ENCODE measurements around the gene MZT2A.
"Not testable (repeated sequence)": the region's sequence is repeated elsewhere in the genome, so short reads cannot be mapped to it uniquely, and the experiment has no call there.

MZT2A gene, protein sequence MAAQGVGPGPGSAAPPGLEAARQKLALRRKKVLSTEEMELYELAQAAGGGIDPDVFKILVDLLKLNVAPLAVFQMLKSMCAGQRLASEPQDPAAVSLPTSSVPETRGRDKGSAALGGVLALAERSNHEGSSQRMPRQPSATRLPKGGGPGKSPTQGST

DNA sequence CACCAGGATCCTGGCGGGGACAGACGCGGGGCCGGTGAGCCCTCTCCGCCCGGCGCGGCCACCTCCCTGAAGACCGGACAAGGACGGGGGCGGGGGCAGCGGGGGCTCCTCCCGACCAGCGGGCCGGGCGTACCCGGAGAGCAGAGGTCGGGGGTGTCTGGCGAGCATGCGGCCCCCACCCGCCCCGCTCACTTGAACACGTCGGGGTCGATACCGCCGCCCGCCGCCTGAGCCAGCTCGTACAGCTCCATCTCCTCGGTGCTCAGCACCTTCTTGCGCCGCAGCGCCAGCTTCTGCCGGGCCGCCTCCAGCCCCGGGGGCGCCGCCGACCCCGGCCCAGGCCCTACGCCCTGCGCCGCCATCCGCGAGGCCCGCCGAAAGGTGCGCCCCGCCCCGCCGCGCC lies at the start of gene MZT2A:
Gene MZT2A, minus strand, starts transcription at position 383 of the 403 bp plus-strand sequence. Its CDS starts 21 bp downstream, at position 362.
- not testable (repeated sequence) for DNase-seq (ENCODE audit: low spot score)

- DNase-seq (ENCODE audit: low spot score): not testable (repeated sequence)
Measured at GRCh38 chr2:131538856-131539255, 46.7 kb upstream of the MZT2A start.

DNA sequence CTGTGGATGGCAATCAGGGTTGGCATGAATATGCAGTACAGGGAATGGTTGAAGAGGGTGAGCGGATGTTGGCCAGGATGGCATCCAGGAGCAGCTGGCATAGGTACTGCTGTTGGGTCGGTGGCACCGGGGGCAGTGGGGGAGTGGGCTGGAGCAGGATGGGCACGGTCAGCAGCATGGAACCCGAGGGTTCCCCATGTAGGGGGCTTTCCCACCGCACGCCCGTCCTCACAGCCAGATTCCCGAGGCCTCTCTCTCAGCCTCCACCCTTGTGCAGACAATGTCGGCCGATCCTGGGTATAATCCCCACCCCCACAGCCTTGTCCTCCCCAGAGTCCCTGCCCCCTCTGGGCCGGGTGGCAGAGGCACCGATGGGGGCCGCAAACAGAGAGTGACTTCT lies 44.6 kb upstream of the MZT2A start:
- DNase-seq (ENCODE audit: low spot score): not testable (repeated sequence)

DNA sequence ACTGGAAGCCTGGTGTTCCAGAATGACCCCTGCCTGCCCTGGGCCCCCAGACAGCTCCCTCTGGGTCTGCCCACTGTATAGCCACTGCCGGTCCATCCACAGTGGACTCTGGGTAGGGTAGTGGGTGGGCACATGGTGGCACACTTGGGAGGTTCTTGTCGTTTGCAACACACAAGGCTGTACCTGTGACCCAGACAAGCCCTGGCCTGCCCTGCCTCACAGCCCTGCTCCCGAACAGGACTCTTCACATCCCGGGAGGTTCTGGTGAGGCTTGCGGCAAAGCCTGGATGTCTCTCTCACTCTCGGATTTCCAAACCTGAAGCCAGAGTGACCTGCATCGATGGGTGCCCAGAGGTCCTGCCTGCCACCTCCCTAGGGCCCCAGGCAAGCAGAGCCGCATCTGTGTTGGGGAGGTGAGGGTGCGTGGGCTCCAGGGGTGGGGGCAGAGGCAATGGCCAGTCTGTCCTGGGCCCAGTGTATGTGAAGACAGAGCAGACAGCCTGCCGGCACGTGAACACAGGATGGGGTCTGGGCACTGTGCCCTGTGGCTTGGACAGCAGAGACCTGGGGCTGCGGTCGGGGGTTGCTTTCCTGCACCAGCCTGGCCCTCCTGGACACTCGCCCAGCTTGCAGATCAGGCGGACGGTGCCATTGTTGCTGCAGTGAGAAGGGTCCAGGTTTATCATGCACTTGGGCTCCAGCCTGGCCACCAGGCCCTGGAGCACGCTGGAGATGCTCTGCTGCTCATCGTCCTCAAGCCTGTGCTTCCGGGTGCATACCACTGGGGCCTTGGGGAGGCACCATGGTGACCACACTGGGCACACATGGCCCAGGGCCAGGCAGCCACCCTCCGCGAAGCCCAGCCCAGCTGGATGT lies 44.0 kb upstream of the MZT2A start:
- not testable (repeated sequence) for DNase-seq (ENCODE audit: low spot score)

- no peak for DNase-seq (ENCODE audit: low spot score)
Measured at GRCh38 chr2:131535526-131535925, 43.3 kb upstream of the MZT2A start.

DNA sequence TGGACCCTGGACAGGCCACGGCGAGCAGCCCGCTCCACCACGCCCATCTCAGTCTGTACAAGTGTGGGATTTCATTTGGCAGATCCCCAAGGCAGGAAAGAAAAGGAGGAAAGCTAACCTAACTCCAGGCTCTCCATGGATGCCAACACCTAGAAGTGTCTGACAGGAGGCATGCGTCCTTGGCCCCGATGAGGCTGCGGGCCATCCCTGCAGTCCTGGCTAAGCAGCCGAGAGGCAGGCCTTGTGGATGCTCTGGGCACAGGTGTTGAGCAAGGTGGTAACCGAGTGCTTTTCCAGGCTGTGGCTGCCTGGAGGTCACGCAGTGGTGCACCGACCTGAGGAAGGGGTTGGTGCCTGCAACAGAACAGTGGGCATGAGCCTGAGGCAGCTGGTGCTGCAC lies 42.8 kb upstream of the MZT2A start:
- DNase-seq (ENCODE audit: low spot score): not testable (repeated sequence)

DNA sequence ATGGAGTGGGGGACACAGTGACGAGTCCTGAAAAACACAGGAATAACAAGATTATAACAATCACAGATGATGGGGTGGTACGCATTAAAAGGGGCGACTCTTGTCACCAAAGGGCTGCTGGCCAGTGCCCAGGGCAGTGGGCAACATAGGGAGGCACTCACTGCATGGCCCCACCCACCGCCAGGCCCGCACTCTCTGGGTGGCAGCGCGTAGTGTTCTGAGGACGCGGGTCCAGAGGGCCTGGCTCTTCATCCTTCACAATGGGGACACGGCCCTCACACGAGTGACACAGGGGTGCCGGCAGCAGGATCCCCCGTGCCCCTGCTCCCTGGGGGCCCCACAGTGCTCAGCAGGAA lies 42.1 kb upstream of the MZT2A start:
- DNase-seq (ENCODE audit: low spot score): not testable (repeated sequence)

DNA sequence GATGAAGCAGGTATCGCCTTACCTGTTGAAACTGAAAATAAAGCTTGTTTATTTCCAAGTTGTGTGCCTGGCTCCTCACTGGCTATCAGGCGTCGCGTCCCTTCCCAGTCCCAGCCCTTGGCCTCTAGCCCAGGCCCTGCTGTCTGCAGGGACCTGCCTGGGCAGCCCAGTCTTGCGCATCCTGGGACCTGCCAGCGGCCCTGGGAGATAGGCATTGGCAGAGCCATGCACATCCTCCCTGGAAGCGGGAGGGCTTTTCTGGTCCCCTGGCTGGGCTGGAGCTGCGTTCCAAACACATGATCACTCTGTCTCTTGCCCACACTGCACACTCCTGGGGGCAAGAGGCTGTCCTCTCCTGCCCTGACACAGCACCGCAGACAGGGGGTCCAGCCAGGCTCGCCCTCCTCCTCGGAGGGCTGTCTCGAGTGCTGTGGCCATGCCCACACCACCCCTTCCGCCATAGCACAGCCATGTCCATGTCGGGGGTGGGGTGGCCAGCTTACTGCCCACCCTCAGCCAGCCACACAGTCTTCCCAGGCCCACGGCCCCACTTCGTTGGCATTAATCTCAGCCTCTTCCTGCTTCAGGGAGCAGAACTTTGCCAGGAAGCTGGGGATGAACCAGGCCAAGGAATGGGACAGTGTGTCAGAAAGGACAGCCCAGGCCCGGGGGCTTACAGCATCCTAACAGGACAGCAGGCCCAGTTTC lies 41.6 kb upstream of the MZT2A start:
- not testable (repeated sequence) for DNase-seq (ENCODE audit: low spot score)

DNA sequence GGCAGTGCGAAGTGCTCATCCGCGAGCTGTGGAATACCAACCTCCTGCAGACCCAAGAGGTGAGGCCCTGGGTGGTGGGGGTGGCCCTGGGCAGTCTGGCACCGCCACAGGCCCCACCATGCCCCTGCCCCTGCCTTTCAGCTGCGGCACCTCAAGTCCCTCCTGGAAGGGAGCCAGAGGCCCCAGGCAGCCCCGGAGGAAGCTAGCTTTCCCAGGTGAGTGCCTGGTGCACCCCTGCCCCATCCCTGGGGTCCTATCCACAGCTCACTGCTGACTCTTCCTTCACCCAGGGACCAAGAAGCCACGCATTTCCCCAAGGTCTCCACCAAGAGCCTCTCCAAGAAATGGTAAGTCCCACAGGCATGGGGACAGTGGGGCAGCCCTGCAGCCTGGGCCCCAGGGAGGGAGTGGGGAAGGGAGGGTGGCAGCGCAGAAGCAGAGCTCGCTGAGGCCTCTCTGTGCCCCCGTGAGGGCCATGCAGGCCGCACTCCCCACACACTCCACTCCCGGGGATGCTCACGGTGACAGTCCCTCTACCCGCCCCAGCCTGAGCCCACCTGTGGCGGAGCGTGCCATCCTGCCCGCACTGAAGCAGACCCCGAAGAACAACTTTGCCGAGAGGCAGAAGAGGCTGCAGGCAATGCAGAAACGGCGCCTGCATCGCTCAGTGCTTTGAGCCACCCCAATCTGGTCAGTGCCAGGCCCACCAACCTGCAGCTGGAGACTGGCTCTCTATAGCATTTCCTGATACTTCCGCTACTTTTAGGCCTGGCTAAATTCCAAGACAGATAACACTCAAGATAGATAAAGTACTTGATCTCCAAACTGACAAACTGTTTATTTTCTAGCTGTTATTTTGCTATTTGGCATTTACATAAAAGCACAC lies 40.8 kb upstream of the MZT2A start:
- DNase-seq (ENCODE audit: low spot score): not testable (repeated sequence)

DNA sequence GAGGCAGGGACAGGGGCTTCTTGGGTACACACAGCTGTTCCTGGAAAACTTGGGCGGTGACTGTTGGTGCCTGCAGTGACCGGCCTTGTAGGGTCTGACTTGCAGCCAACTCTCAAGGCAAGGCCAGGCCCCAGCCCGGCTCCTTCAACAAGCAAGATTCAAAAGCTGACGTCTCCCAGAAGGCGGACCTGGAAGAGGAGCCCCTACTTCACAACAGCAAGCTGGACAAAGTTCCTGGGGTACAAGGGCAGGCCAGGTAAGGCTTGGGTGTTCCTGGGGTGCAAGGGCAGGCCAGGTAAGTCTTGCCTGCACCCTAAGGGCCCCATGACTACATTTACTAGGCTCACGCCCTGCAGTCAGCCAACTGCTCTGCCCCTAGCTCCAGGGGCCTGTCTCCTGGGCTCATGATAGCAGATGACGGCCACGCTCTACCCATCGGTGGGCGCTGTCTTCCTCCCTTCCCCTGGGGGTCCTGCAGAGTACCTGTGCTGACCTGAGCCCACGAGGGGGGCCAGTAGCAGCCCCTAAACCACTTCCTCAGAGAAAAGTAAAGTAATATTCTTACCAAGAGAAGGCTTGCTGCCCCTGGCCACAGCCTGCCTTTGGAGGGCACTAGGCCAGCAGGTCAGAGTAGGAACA lies 39.5 kb upstream of the MZT2A start:
- not testable (repeated sequence) for DNase-seq (ENCODE audit: low spot score)

GRCh38 chr2:131530626-131531344 lies 38.6 kb upstream of the MZT2A start:
- DNase-seq (ENCODE audit: low spot score): not testable (repeated sequence)

DNA sequence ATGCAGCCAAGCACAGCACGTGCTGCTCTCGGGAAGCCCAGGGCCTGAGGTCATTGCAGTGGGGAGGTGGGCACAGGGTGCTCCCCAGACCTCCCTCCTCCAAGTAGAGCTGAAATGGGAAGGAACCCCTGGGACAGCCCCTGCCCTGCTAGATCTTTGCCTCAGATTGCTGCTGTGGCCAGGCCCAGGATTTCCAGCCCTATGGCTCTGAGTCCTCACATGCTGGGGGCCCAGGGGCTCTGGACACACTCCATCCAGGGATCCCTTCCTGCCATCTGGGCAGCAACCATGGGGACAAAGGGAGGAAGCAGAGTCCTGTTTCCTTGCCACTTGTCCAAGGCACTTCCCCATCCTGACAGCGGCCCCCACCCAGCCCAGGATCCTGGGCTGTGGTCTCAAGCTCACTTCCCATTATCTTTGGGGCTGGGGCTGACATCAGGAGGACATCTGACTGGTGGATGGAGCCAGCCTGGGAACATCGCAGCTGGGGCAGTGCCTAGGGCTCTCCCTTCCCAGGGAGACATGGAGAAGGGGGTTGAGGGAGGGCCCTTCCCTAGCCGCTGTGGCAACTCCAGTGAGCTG lies 37.8 kb upstream of the MZT2A start:
- DNase-seq (ENCODE audit: low spot score): not testable (repeated sequence)

- not testable (repeated sequence) for DNase-seq (ENCODE audit: low spot score)
Measured at GRCh38 chr2:131528981-131529863, 37.0 kb upstream of the MZT2A start.

DNA sequence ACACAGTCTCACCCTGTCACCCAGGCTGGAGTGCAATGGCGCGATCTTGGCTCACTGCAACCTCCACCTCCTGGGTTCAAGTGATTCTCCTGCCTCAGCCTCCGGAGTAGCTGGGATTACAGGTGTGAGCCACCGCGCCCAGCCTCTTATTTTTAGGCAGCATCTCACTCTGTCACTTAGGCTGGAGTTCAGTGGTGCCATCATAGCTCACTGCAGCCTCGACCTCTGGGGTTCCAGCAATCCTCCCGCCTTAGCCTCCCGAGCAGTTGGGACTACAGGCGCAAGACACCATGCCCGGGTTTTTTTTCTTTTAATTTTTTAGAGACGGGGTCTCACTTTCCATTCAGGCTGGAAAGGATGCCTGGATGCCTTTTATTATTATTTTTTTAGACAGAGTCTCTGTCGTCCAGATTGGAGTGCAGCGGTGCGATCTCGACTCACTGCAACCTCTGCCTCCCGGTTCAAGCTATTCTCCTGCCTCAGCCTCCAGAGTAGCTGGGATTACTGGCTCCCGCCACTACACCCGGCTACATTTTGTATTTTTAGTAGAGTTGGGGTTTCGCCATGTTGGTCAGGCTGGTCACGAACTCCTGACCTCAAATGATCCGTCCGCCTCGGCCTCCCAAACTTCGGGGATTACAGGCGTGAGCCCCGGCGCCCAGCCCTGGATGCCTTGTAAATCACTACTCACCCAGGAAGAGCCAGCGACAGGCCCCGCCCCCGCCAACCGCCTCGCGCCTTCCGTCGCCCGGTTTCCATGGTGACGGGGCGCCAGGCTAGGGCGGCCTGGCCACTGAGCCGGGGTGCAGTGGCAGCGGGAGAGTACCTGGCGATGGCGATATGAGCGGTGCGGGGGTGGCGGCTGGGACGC lies 35.2 kb upstream of the MZT2A start, which contains the start of gene CCDC74A:
Gene CCDC74A, plus strand, starts transcription at position 758 of the 871 bp plus-strand sequence. Its CDS starts 83 bp downstream, at position 841.
- peak; percentile 83 for DNase-seq (ENCODE audit: low spot score)

- DNase-seq (ENCODE audit: low spot score): not testable (repeated sequence)
Measured at GRCh38 chr2:131525256-131525655, 33.1 kb upstream of the MZT2A start.

- no peak for DNase-seq (ENCODE audit: low spot score)
Measured at GRCh38 chr2:131521961-131522781, 30.0 kb upstream of the MZT2A start.

- not testable (repeated sequence) for DNase-seq (ENCODE audit: low spot score)
Measured at GRCh38 chr2:131521524-131521923, 29.3 kb upstream of the MZT2A start.
